Stimulated activated CD8-positive, alpha-beta memory T cell treated with anti-CD3 and anti-CD28 coated beads, Interleukin-4, amount 100 ng/mL, for 4 hours (primary cell): ENCODE data around the gene C12orf75.
"Not testable (repeated sequence)": the region's sequence is repeated elsewhere in the genome, so short reads cannot be mapped to it uniquely, and the experiment has no call there.

Experiments
- DNase-seq, 2 donors: peaks; one replicate each; pipeline ENCODE4 v3.0.0-alpha.2; 2020; ENCODE audit warnings: low read depth in 2 of 2, low spot score in 1 of 2

Gene C12orf75

GRCh38 chr12:105369014-105369413 is 38.5 kb downstream of the C12orf75 start:
- DNase-seq, result no peak

- no peak for DNase-seq
These were observed 43.8 kb downstream of the C12orf75 start for GRCh38 chr12:105374303-105374702.

GRCh38 chr12:105377077-105377476 is 46.6 kb downstream of the C12orf75 start:
- no peak for DNase-seq

- no peak for DNase-seq
These were observed 48.4 kb downstream of the C12orf75 start for GRCh38 chr12:105378911-105379310.

GRCh38 chr12:105382771-105383622 is 52.5 kb downstream of the C12orf75 start:
- no peak for DNase-seq

- DNase-seq, result no peak
These were observed 53.7 kb downstream of the C12orf75 start for GRCh38 chr12:105384220-105384619.

GRCh38 chr12:105384916-105385535 is 54.5 kb downstream of the C12orf75 start:
- no peak for DNase-seq

GRCh38 chr12:105386431-105386830 is 55.9 kb downstream of the C12orf75 start:
- DNase-seq, result no peak

- no peak for DNase-seq
These were observed 60.7 kb downstream of the C12orf75 start for GRCh38 chr12:105391231-105391630.

- no peak for DNase-seq
These were observed 63.1 kb downstream of the C12orf75 start for GRCh38 chr12:105393587-105393986.

GRCh38 chr12:105396024-105396423 is 65.5 kb downstream of the C12orf75 start:
- no peak for DNase-seq

- DNase-seq, result no peak
These were observed 66.5 kb downstream of the C12orf75 start for GRCh38 chr12:105396983-105397382.

- DNase-seq, result no peak
These were observed 68.4 kb downstream of the C12orf75 start for GRCh38 chr12:105398930-105399329.

GRCh38 chr12:105399428-105400081 is 69.1 kb downstream of the C12orf75 start:
- DNase-seq, result no peak

GRCh38 chr12:105400227-105400626 is 69.7 kb downstream of the C12orf75 start:
- DNase-seq, result no peak

- no peak for DNase-seq
These were observed 70.7 kb downstream of the C12orf75 start for GRCh38 chr12:105401198-105401597.

- DNase-seq, result no peak
These were observed 71.9 kb downstream of the C12orf75 start for GRCh38 chr12:105402366-105402765.

GRCh38 chr12:105403095-105403494 is 72.6 kb downstream of the C12orf75 start:
- no peak for DNase-seq

GRCh38 chr12:105404134-105404533 is 73.6 kb downstream of the C12orf75 start:
- DNase-seq, result not testable (repeated sequence)

- no peak for DNase-seq
These were observed 76.0 kb downstream of the C12orf75 start for GRCh38 chr12:105406497-105406896.

GRCh38 chr12:105409279-105409678 is 78.8 kb downstream of the C12orf75 start:
- no peak for DNase-seq
